Osteocyte (in vitro differentiated cells): ENCODE results near the gene OR2C1. TPM values are rescaled to one million over a fixed set of nuclear protein-coding genes. Genes with fewer than 3 reads are reported as not detected.

Source experiments
- DNase-seq: peaks from one replicate; pipeline ENCODE4 v3.0.0; 2021; ENCODE audit warnings: mixed read lengths; ENCODE audit not compliant: unreplicated experiment; ENCODE audit errors: extremely low spot score
- H3K27ac Mint-ChIP-seq: one replicate; pipeline ENCODE4 v1.8.0; 2021; ENCODE audit warnings: mild to moderate bottlenecking, mixed read lengths; ENCODE audit not compliant: unreplicated experiment
- H3K27me3 Mint-ChIP-seq: one replicate; pipeline ENCODE4 v1.8.0; 2021; ENCODE audit warnings: mixed read lengths; ENCODE audit not compliant: unreplicated experiment
- H3K36me3 Mint-ChIP-seq: one replicate; pipeline ENCODE4 v1.8.0; 2021; ENCODE audit warnings: mixed read lengths; ENCODE audit not compliant: unreplicated experiment
- H3K4me1 Mint-ChIP-seq: one replicate; pipeline ENCODE4 v1.8.0; 2021; ENCODE audit warnings: mixed read lengths; ENCODE audit not compliant: unreplicated experiment
- H3K4me3 Mint-ChIP-seq: one replicate; pipeline ENCODE4 v1.8.0; 2021; ENCODE audit warnings: mild to moderate bottlenecking, moderate library complexity, mixed read lengths; ENCODE audit not compliant: unreplicated experiment
- H3K9me3 Mint-ChIP-seq: one replicate; pipeline ENCODE4 v1.8.0; 2021; ENCODE audit warnings: mixed read lengths; ENCODE audit not compliant: unreplicated experiment
- CTCF ChIP-seq: fragments of 200-600 bp; sonication (generic); IDR thresholded peaks from 2 replicates; pipeline ENCODE4 v1.5.0; 2021; ENCODE audit warnings: antibody characterized with exemption, mild to moderate bottlenecking, moderate library complexity
- total RNA-seq: library from RNA; stranded (reverse); gene quantifications from 2 replicates; pipeline ENCODE4 v1.2.1, GENCODE V29; 2021

OR2C1 gene
- total RNA-seq, 1 donor from 2014 or later, result not detected

DNA sequence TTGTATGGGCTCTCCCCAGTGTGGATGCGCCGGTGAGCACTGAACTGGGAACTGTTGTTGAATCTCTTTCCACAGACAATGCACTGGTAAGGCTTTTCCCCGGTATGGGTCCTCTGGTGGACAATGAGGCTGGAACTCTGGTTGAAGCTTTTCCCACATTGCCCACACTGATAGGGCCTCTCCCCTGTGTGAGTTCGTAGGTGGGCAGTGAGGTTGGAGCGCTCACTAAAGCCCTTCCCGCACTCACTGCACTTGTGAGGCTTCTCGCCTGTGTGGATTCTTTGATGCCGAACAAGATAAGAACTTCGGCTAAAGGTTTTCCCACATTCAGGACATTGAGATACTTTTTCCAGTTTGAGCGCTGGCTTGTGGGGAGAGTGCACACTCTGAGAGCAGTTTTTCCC is 27.4 kb downstream of the OR2C1 start:
- H3K9me3 Mint-ChIP-seq, result peaks cover 47% of the 10 kb centered on the region
- DNase-seq, result no peak
- no peak overlapping the region for H3K27ac Mint-ChIP-seq
- H3K4me1 Mint-ChIP-seq, result no peaks in the 10 kb centered on the region
- peaks cover 73% of the 10 kb centered on the region for H3K36me3 Mint-ChIP-seq
- TF ChIP-seq CTCF, result no peak
- no peak overlapping the region for H3K4me3 Mint-ChIP-seq
- no peaks in the 10 kb centered on the region for H3K27me3 Mint-ChIP-seq

DNA sequence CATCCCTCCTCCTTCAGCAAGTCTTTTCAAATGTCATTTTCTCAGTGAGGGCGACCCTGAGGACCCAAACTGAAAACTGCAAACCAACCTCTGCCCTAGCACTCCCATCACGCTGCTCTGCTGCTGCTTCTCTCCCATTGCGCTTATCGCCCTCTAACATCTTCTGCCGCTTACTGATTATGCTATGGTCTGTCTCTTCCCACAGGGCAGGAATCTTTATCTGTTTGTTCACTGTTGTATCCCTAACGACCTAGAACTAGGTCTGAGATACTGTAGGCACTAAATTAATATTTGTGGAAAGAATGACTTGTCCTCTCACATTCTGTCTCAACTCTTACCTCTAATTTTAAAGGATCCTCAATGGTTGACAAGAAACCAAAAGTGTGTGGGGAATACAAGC is 32.6 kb downstream of the OR2C1 start:
- no peak for TF ChIP-seq CTCF
- Mint-ChIP-seq H3K36me3 (peaks cover 84% of the 10 kb centered on the region), H3K4me3 (no peak overlapping the region), H3K27ac (no peak overlapping the region), H3K27me3 (no peaks in the 10 kb centered on the region), H3K9me3 (peaks cover 35% of the 10 kb centered on the region), H3K4me1 (no peaks in the 10 kb centered on the region)
- no peak for DNase-seq

DNA sequence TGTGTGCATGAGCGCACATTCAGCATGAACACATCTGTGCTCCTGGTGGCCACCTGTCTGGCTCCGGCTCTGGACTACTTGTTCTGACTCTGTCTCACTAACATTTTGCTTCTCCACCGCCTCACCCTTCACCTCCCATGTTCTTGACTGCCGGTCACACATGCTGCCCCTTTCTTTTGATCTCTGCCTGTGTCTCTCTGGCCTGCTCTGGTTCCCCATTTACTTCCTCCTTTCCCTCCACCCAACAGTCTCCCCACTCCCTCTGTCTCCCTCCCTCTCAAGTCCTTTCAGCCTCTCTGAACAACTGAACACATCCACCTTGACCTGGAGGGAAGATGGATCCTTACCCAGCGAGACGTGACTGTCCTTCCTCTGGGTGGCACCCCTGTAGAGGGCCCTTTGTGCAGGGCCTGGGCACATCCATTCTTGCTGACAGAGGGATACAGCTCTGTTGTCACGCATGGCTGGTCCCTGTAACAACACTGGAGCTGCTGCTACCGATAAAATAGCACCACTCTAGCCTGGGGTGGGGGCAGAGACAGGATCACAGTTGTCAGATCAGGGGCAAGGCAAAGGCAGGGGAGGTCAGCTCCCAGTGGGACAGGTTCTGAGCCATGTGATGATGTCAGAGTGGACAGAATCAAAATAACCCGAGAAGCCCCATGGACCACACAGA is 34.1 kb downstream of the OR2C1 start:
- no peak for DNase-seq
- no peak for TF ChIP-seq CTCF
- H3K4me1 Mint-ChIP-seq, result no peaks in the 10 kb centered on the region
- no peak overlapping the region for H3K4me3 Mint-ChIP-seq
- peaks cover 84% of the 10 kb centered on the region for H3K36me3 Mint-ChIP-seq
- peaks cover 35% of the 10 kb centered on the region for H3K9me3 Mint-ChIP-seq
- H3K27ac Mint-ChIP-seq, result no peak overlapping the region
- H3K27me3 Mint-ChIP-seq, result no peaks in the 10 kb centered on the region

GRCh38 chr16:3400446-3400778 is 44.7 kb downstream of the OR2C1 start:
- Mint-ChIP-seq H3K27ac (peak overlapping the region; percentile 85), H3K4me3 (peak overlapping the region; percentile 88), H3K4me1 (peaks cover 14% of the 10 kb centered on the region), H3K27me3 (no peaks in the 10 kb centered on the region), H3K9me3 (peaks cover 23% of the 10 kb centered on the region), H3K36me3 (peaks cover 57% of the 10 kb centered on the region)
- TF ChIP-seq CTCF, result no peak
- DNase-seq, result no peak

DNA sequence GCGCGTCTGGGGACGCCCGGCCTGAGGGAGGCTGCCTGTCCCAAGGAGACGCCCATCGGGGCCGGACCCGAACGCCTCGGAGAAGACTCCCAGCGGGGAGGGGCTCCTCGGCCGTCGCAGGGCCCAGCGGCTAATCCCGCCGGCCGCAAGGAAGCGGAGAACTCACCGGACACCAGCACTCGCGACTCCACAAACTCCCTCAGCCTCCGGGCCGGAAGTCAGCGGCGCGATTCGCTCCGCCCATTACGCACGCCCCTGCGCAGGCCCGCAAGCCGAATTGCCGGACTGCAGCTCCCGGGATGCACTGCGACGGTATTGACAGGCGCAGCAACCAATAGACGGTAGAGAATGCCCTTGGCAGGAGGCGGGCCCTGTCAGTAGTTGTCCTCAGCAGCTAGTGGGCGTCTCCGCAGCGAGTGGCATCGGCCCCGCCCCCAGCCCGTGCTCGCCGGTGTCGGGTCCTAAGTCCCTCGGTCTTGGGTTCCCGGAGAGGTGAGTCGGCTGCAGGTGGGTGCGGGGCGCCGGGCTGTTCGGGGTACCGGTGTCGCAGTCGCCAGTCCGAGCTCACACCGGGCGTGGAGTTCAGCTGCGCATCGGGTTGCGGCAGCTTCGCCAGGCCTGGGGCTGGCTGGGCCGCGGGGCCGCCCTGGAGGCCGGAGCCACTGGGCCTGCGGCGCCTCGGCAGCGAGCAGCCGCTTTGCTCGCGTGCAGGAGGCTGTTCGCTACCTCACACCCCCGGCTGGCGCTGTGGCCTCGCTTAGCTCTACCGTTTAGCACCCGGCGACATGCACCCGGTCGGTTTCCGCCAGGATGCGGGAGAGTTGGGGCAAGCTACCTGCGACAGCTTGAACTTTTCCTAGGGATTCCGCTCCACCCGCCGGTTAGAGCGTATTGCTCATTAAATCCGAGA is 45.3 kb downstream of the OR2C1 start, which contains the start of the genes ZNF174 and ZSCAN32:
Gene ZNF174, plus strand, starts transcription at position 437 of the 910 bp plus-strand sequence. CDS start 790 bp downstream, outside the sequence.
Gene ZSCAN32, minus strand, starts transcription at position 226 of the 910 bp plus-strand sequence. CDS start 3,447 bp downstream, outside the sequence.
- Mint-ChIP-seq H3K9me3 (peaks cover 24% of the 10 kb centered on the region), H3K36me3 (peaks cover 57% of the 10 kb centered on the region), H3K4me1 (peaks cover 14% of the 10 kb centered on the region), H3K27ac (peak within 1 kb of the TSS; percentile 85), H3K27me3 (no peaks in the 10 kb centered on the region), H3K4me3 (peak within 1 kb of the TSS; percentile 88)
- TF ChIP-seq CTCF, result no peak
- peak; percentile 99 for DNase-seq
